Measurements from ENCODE around the gene GART. TPM values are rescaled to one million over a fixed set of nuclear protein-coding genes. Genes with fewer than 3 reads are reported as not detected.
"Not testable (repeated sequence)": the region's sequence is repeated elsewhere in the genome, so short reads cannot be mapped to it uniquely, and the experiment has no call there.

The GART gene
- total RNA-seq, 4 donors from 2014 or later = 53.8 to 130 (median 84.5) TPM

DNA sequence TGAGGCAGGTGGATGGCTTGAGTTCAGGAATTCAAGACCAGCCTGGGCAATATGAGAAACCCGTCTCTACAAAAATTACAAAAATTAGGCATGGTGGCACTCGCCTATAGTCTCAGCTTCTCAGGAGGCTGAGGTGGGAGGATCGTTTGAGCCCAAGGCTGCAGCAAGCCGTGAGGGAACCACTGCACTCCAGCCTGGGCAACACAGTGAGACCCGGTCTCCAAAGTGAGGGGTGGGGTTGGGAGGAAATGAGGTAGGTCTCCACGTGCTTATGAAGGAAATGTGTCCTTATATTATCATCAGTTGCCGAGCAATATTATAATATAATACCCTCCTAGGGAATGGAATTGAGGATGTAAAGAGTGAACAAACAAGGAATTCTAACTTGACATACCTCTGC is 64.9 kb downstream of the GART start:
- TF ChIP-seq, protein P1, sequence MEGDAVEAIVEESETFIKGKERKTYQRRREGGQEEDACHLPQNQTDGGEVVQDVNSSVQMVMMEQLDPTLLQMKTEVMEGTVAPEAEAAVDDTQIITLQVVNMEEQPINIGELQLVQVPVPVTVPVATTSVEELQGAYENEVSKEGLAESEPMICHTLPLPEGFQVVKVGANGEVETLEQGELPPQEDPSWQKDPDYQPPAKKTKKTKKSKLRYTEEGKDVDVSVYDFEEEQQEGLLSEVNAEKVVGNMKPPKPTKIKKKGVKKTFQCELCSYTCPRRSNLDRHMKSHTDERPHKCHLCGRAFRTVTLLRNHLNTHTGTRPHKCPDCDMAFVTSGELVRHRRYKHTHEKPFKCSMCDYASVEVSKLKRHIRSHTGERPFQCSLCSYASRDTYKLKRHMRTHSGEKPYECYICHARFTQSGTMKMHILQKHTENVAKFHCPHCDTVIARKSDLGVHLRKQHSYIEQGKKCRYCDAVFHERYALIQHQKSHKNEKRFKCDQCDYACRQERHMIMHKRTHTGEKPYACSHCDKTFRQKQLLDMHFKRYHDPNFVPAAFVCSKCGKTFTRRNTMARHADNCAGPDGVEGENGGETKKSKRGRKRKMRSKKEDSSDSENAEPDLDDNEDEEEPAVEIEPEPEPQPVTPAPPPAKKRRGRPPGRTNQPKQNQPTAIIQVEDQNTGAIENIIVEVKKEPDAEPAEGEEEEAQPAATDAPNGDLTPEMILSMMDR (IDR thresholded peaks at IDR 0.05) = no peak
- no peak for TF ChIP-seq POLR2A (IDR thresholded peaks at IDR 0.05)
- H3K4me1 ChIP-seq = peaks cover 11 to 24% of the 10 kb centered on the region in 2 donors
- no peaks in the 10 kb centered on the region for H3K27me3 ChIP-seq
- DNase-seq = no peak
- intact Hi-C loops (cut with DNase I) = no loop called here
- H3K27ac ChIP-seq = no peak overlapping the region
- no peaks in the 10 kb centered on the region for H3K9me3 ChIP-seq
- no peak overlapping the region for H3K4me3 ChIP-seq (replicated peaks in 1 of 3)
- H3K36me3 ChIP-seq = no peaks in the 10 kb centered on the region
- WGBS, 2 donors = 90 to 95% methylated on average over 7 of the region's 7 CpGs

DNA sequence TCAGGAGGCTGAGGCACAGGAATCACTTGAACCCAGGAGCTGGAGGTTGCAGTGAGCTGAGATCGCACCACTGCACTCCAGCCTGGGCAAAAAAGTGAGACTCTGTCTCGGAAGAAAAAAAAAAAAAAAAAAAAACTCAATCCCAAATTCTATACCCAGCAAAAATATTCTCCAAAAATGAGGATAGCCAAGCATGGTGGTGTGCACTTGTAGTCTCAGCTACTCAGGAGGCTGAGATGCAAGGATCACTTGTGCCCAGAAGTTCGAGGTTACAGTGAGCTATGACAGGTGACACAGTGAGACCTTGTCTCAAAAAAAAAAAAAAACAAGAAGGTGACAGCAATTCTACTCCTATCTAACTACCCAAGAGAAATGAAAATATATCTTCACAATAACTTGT is 68.6 kb downstream of the GART start:
- TF ChIP-seq POLR2A (IDR thresholded peaks at IDR 0.05) = no peak
- TF ChIP-seq, protein P1 (IDR thresholded peaks at IDR 0.05) = no peak
- no peaks in the 10 kb centered on the region for H3K9me3 ChIP-seq
- H3K4me3 ChIP-seq (replicated peaks in 1 of 3) = no peak overlapping the region
- WGBS, 2 donors = 96% methylated on average over 3 of the region's 3 CpGs
- H3K36me3 ChIP-seq = no peaks in the 10 kb centered on the region
- H3K27me3 ChIP-seq = no peaks in the 10 kb centered on the region
- intact Hi-C loops (cut with DNase I) = no loop called here
- no peak for DNase-seq
- H3K27ac ChIP-seq = no peak overlapping the region
- peaks cover 14 to 17% of the 10 kb centered on the region in 2 donors for H3K4me1 ChIP-seq

DNA sequence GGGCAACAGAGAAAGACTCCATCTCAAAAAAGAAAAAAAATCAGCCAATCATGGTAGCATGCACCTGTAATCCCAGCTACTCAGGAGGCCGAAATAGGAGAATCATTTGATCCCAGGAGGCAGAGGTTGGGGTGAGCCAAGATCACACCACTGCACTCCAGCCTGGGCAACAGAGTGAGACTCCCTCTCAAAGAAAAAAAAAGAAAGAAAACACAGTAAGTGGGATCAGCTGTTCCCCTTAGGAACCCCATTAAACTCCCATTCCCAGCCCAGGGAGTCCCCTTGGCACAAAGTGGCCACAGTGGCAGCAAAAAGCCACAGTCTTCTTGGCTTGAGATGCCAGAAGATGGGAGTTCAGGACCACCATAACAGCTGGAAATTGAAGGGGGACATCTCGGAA is 71.2 kb downstream of the GART start:
- 97 to 98% methylated on average over 2 of the region's 2 CpGs for WGBS, 2 donors
- no peak for TF ChIP-seq POLR2A (IDR thresholded peaks at IDR 0.05)
- TF ChIP-seq, protein P1 (IDR thresholded peaks at IDR 0.05) = no peak

DNA sequence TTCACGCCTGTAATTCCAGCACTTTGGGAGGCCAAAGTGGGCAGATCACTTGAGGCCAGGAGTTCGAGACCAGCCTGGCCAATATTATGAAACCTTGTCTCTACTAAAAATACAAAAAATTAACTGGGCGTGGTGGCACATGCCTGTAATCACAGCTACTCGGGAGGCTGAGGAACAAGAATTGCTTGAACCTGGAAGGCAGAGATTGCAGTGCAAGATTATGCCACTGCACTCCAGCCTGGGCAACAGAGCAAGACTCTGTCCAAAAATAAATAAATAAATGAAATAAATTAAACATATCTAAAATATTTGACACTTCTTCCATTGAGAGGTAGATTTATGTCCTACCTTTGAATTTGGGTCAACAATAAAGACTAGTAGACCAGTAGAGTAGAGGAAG is 72.7 kb downstream of the GART start:
- DNase-seq; intact Hi-C loops (cut with DNase I); H3K27me3 ChIP-seq; H3K4me3 ChIP-seq (replicated peaks in 1 of 3); H3K9me3 ChIP-seq; H3K4me1 ChIP-seq; H3K36me3 ChIP-seq; H3K27ac ChIP-seq: not testable (repeated sequence)
- WGBS, 2 donors = 89 to 94% methylated on average over 4 of the region's 4 CpGs

More for the DNA sequence above, 71.2 kb downstream of the GART start:
- Histone ChIP-seq H3K9me3 (no peaks in the 10 kb centered on the region), H3K4me3 (replicated peaks in 1 of 3) (no peak overlapping the region), H3K27ac (no peak overlapping the region), H3K4me1 (peaks cover 3 to 8% of the 10 kb centered on the region in 2 donors), H3K36me3 (no peaks in the 10 kb centered on the region), H3K27me3 (no peaks in the 10 kb centered on the region)
- DNase-seq = no peak
- intact Hi-C loops (cut with DNase I) = no loop called here

DNA sequence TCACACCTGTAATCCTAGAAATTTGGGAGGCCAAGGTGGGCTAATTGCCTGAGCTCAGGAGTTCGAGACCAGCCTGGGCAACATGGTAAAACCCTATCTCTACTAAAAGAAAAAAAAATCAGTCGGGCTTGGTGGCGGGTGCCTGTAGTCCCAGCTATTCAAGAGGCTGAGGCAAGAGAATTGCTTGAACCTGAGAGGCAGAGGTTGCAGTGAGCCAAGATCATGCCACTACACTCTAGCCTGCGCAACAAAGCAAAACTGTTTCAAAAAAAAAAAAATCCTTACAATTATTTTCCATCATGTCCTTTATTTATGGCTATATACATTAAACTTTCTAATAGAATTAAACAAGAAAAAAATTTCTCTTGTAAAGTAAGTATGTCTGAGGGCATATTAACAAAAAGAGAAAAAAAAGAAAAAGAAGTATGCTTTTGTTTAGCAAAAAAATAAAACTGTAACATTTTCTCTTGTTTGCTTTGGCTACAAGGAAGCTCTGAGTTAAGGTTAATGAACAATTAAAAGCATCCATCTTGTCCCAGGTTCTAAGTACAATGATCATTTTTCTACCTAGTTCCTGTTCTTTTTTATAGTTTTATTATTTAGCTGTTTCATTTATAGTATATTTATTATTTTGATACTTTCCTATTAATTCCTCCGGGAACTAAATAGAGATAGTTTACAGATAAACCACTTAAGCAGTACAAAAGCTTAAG is 80.2 kb downstream of the GART start:
- intact Hi-C loops (cut with DNase I) = no loop called here
- Histone ChIP-seq H3K4me3 (replicated peaks in 1 of 3) (no peak overlapping the region), H3K9me3 (no peaks in the 10 kb centered on the region), H3K36me3 (peaks cover 19 to 55% of the 10 kb centered on the region in 2 donors), H3K27ac (no peak overlapping the region), H3K27me3 (no peaks in the 10 kb centered on the region), H3K4me1 (no peaks in the 10 kb centered on the region)
- WGBS, 2 donors = 91 to 94% methylated on average over 5 of the region's 5 CpGs
- TF ChIP-seq POLR2A (IDR thresholded peaks at IDR 0.05) = no peak
- no peak for DNase-seq

DNA sequence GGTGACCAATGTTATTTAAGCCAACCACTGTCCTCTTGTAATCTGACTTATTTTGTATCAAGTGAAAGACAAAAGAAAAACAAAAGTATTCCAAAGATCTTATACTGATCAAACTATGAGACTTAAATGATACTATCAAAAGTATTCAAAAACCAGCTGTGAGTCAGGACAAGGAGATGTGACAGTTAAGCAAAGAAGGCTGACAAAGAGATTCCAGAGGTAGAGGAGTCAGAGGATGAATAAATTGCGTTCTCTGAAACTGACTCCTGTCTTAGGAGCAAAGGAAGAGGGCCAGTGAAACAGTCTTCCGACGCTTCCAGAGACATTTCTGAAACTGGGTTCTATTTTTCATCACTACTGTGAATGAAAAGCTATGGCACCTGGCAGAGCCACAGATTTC is 83.1 kb downstream of the GART start:
- no peak for TF ChIP-seq POLR2A (IDR thresholded peaks at IDR 0.05)
- TF ChIP-seq, protein P1 (IDR thresholded peaks at IDR 0.05) = no peak
- Histone ChIP-seq H3K4me3 (replicated peaks in 1 of 3) (no peak overlapping the region), H3K27me3 (no peaks in the 10 kb centered on the region), H3K36me3 (peaks cover 29 to 56% of the 10 kb centered on the region in 2 donors), H3K27ac (no peak overlapping the region), H3K9me3 (no peaks in the 10 kb centered on the region), H3K4me1 (peaks cover 0 to 4% of the 10 kb centered on the region in 2 donors)
- intact Hi-C loops (cut with DNase I) = no loop called here
- WGBS, 2 donors = 89 to 96% methylated on average over 3 of the region's 3 CpGs
- no peak for DNase-seq
